RWPE2 (cell line): Measurements from ENCODE around the gene KRT6A.

Experiments
- ATAC-seq: fragments of 200-7000 bp; cut with Tn5 transposase; 3 replicates; pipeline ENCODE4 v1.9.1; 2021; ENCODE audit warnings: low read depth
- DNase-seq: peaks from one replicate; pipeline ENCODE4 v3.0.0-alpha.2; 2020; ENCODE audit warnings: low spot score
- H3K27ac ChIP-seq: fragments of 450-650 bp; 2 replicates; pipeline ENCODE4 v1.5.1; 2017; ENCODE audit warnings: mild to moderate bottlenecking; ENCODE audit not compliant: poor library complexity, severe bottlenecking
- H3K27me3 ChIP-seq: fragments of 250-450 bp; sonication (Bioruptor Pico); 2 replicates; pipeline ENCODE4 v1.5.1; 2021; ENCODE audit warnings: mild to moderate bottlenecking, moderate library complexity; ENCODE audit not compliant: insufficient read depth, poor library complexity, severe bottlenecking
- H3K36me3 ChIP-seq: fragments of 250-450 bp; sonication (Bioruptor Pico); 2 replicates; pipeline ENCODE4 v1.5.1; 2020; ENCODE audit warnings: low read depth, mild to moderate bottlenecking, moderate library complexity
- H3K4me1 ChIP-seq: fragments of 250-450 bp; sonication (Bioruptor Pico); 2 replicates; pipeline ENCODE4 v1.5.1; 2021; ENCODE audit warnings: mild to moderate bottlenecking, moderate library complexity; ENCODE audit not compliant: insufficient read depth, poor library complexity, severe bottlenecking
- H3K4me3 ChIP-seq: fragments of 250-450 bp; sonication (Bioruptor Pico); 2 replicates; pipeline ENCODE4 v1.5.1; 2021; ENCODE audit warnings: mild to moderate bottlenecking, moderate library complexity; ENCODE audit not compliant: severe bottlenecking
- H3K9me3 ChIP-seq: fragments of 250-450 bp; sonication (Bioruptor Pico); 2 replicates; pipeline ENCODE4 v1.5.1; 2021; ENCODE audit warnings: mild to moderate bottlenecking, moderate library complexity; ENCODE audit not compliant: severe bottlenecking
- TF ChIP-seq, protein P1 (sequence below): fragments of 450-650 bp; IDR thresholded peaks from one replicate; pipeline ENCODE4 v1.5.1; 2017; ENCODE audit warnings: mild to moderate bottlenecking, moderate library complexity; ENCODE audit not compliant: poor library complexity, severe bottlenecking

The KRT6A gene

DNA sequence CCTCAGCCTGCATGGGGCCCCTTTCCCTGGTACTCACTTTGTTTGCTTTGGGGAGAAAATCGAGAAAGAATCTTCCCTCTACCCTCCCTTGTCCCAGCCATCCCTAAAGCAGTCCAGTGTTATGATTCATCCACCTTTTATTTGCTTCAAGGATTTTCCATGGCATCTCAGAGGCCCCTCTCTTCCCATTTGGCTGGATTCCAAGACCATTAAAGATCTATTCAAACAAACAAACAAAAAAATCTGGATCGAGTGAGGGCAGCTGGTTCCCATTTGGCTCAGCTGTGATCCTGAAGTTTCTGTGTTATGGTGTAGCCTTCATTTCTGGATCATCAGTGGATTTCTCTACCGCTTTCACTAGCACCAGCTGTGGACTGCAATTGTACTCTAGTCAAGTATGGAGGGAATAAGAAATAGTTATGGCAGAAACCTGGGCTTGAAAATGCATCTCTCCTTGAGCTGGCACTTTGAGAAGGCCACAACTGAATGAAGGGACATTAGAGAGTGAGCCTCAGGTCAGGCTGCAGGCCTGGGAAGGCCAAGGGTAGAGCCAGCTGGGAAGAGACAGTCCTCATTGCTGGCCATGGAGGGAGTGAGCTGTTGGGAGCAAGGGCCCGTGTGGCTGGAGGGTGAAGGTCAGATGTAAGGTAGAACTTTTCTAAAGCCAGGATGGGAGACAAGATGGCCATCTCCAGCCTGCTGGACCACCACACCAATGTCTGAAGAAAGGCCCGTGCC lies 46.2 kb upstream of the KRT6A start:
- Histone ChIP-seq H3K4me3 (no peak overlapping the region), H3K27me3 (no peaks in the 10 kb centered on the region), H3K4me1 (peaks cover 30% of the 10 kb centered on the region), H3K27ac (peak overlapping the region; percentile 72), H3K9me3 (no peaks in the 10 kb centered on the region), H3K36me3 (no peaks in the 10 kb centered on the region)
- DNase-seq: no peak
- ATAC-seq: peak; percentile 92
- TF ChIP-seq, protein P1, sequence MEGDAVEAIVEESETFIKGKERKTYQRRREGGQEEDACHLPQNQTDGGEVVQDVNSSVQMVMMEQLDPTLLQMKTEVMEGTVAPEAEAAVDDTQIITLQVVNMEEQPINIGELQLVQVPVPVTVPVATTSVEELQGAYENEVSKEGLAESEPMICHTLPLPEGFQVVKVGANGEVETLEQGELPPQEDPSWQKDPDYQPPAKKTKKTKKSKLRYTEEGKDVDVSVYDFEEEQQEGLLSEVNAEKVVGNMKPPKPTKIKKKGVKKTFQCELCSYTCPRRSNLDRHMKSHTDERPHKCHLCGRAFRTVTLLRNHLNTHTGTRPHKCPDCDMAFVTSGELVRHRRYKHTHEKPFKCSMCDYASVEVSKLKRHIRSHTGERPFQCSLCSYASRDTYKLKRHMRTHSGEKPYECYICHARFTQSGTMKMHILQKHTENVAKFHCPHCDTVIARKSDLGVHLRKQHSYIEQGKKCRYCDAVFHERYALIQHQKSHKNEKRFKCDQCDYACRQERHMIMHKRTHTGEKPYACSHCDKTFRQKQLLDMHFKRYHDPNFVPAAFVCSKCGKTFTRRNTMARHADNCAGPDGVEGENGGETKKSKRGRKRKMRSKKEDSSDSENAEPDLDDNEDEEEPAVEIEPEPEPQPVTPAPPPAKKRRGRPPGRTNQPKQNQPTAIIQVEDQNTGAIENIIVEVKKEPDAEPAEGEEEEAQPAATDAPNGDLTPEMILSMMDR: no peak

DNA sequence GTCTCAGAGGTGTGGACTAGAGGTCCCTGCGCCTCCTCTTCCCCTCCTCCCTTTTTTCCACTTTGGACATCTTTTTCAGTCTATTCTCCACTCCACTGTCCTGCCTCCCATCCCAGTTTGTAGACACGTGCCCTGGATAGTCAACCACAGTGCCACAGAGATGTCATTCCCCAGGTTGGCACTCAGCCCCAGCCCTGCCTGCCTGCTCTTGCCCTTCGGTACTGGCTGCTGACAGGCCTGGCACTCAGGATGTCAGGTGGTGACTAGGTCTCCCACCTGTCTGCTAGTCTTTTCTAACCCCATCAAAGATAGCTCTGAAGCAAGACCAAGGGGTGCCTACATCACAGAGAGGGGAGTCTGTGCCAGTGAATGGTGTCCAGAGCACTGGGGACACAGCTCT lies 44.0 kb upstream of the KRT6A start:
- no peak for DNase-seq
- H3K27ac ChIP-seq: no peak overlapping the region
- ATAC-seq: no peak
- no peaks in the 10 kb centered on the region for H3K9me3 ChIP-seq
- TF ChIP-seq, protein P1: no peak
- H3K4me1 ChIP-seq: peaks cover 30% of the 10 kb centered on the region
- H3K27me3 ChIP-seq: no peaks in the 10 kb centered on the region
- H3K4me3 ChIP-seq: no peak overlapping the region
- no peaks in the 10 kb centered on the region for H3K36me3 ChIP-seq

DNA sequence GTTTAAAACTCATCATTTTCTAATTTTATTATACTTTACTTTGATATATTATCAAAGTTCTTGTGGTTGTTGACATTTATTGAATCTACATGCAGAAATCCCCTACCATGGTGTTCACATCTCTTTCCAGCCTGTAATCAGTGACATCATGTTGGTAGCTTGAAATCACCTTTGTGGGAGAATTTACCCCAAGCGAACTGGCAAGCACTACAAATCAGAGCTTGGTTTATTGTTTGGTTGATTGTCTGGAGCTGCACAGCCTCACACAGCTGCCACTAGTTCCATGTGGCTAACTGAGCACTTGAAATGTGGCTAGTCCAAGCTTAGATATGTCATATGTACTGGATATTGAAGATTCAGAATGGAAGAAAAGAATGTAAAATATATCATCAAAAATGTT lies 42.5 kb upstream of the KRT6A start:
- H3K4me1 ChIP-seq: peaks cover 30% of the 10 kb centered on the region
- DNase-seq: no peak
- ATAC-seq: no peak
- TF ChIP-seq, protein P1: no peak
- no peaks in the 10 kb centered on the region for H3K36me3 ChIP-seq
- no peak overlapping the region for H3K4me3 ChIP-seq
- H3K27me3 ChIP-seq: no peaks in the 10 kb centered on the region
- H3K9me3 ChIP-seq: no peaks in the 10 kb centered on the region
- no peak overlapping the region for H3K27ac ChIP-seq

DNA sequence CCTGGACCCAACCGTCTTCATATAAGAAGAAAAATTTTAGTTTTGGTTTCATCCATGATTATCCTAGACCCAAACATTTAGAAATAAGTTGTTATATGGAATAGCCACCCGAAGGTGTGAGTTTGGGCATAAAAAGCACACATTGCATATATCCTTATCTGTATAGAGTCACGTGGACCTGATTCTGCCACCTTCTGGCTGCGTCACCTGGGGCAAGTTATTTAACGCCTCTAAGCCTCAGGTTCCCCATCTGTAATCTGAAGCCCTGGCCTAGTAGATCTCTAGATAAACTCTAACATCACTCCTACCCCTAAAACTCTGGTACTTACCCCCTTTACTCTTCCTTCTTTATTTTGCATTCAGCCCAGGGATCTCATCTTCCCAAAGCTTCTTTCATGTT lies 41.4 kb upstream of the KRT6A start:
- no peak overlapping the region for H3K27ac ChIP-seq
- no peaks in the 10 kb centered on the region for H3K27me3 ChIP-seq
- ATAC-seq (no peak), DNase-seq (no peak)
- no peaks in the 10 kb centered on the region for H3K9me3 ChIP-seq
- TF ChIP-seq, protein P1: peak; percentile 47
- H3K36me3 ChIP-seq: no peaks in the 10 kb centered on the region
- no peak overlapping the region for H3K4me3 ChIP-seq
- H3K4me1 ChIP-seq: peaks cover 23% of the 10 kb centered on the region
